ENCODE data around the gene TMEM61. TPM values are rescaled to one million over a fixed set of nuclear protein-coding genes. Genes with fewer than 3 reads are reported as not detected.

Gene TMEM61
- polyA plus RNA-seq, 1 experiment, result not detected

DNA sequence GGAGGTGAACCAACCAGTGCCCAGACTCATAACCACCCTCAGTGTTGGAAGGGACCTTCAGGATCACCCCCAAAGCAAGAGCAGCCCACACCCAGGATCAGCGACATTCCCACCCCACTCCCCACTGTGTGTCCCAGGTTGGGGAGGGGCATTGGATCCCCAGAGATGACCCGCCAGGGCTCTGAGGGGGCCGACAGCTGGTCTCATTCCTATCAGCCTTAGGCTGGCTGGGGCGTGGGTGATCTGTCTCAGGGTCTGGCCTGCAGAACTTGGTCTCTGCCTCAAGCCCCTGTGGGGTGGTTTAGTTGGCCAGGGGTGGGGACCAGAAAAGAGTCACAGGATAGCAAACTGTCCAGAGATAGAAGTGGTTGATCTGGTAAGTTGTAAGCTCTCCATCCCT is 10.5 kb downstream of the TMEM61 start:
- ChIA-PET CTCF (interaction anchor here (1.6 to 10.5 kb wide), 3 partner anchors 31 to 45 kb away, joined by 7 to 69 read pairs (median 13); no protein-coding TSS in a partner anchor), POLR2A (no interaction called here)
- H3K27me3 ChIP-seq (ENCODE audit: control insufficient read depth, insufficient read depth, low read length), result peaks cover 4% of the 10 kb centered on the region; the same call in 1 of the 2 replicates
- DNase-seq (ENCODE audit: low read depth), result no peak
- H3K4me3 ChIP-seq (ENCODE audit: low read depth, low read length), result no peak overlapping the region
- TF ChIP-seq, protein P1, sequence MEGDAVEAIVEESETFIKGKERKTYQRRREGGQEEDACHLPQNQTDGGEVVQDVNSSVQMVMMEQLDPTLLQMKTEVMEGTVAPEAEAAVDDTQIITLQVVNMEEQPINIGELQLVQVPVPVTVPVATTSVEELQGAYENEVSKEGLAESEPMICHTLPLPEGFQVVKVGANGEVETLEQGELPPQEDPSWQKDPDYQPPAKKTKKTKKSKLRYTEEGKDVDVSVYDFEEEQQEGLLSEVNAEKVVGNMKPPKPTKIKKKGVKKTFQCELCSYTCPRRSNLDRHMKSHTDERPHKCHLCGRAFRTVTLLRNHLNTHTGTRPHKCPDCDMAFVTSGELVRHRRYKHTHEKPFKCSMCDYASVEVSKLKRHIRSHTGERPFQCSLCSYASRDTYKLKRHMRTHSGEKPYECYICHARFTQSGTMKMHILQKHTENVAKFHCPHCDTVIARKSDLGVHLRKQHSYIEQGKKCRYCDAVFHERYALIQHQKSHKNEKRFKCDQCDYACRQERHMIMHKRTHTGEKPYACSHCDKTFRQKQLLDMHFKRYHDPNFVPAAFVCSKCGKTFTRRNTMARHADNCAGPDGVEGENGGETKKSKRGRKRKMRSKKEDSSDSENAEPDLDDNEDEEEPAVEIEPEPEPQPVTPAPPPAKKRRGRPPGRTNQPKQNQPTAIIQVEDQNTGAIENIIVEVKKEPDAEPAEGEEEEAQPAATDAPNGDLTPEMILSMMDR (IDR thresholded peaks at IDR 0.05; ENCODE audit: insufficient read depth, low read depth, low read length), result no peak
- H3K36me3 ChIP-seq (ENCODE audit: control insufficient read depth, insufficient read depth, low read length), result no peaks in the 10 kb centered on the region

DNA sequence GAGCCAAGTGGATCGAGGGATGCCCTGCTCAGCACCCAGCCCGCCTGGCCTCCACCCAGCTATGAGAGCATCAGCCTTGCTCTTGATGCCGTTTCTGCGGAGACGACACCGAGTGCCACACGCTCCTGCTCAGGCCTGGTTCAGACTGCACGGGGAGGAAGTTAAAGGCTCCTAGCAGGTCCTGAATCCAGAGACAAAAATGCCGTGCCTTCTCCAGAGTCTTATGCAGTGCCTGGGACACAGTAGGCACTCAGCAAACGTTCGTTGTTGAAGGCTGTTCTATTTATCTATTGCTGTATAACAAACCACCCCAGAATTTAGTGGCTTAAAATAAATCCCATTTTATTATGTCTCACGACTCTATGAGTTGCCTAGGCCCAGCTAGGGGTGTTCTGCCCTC is 11.5 kb downstream of the TMEM61 start:
- Histone ChIP-seq H3K4me3 (ENCODE audit: low read depth, low read length) (no peak overlapping the region), H3K36me3 (ENCODE audit: control insufficient read depth, insufficient read depth, low read length) (no peaks in the 10 kb centered on the region), H3K27me3 (ENCODE audit: control insufficient read depth, insufficient read depth, low read length) (peaks cover 4% of the 10 kb centered on the region; the same call in 1 of the 2 replicates)
- CTCF ChIA-PET, result interaction anchor here (0.6 to 10.5 kb wide), 4 partner anchors 30 to 609 kb away, joined by 4 to 69 read pairs (median 10); no protein-coding TSS in a partner anchor
- DNase-seq (ENCODE audit: low read depth), result no peak
- TF ChIP-seq, protein P1 (IDR thresholded peaks at IDR 0.05; ENCODE audit: insufficient read depth, low read depth, low read length), result no peak
- POLR2A ChIA-PET, result no interaction called here

- ChIA-PET CTCF (interaction anchor here (0.6 to 10.5 kb wide), 6 partner anchors 20 to 131 kb away, joined by 3 to 69 read pairs (median 6); no protein-coding TSS in a partner anchor), POLR2A (no interaction called here)
- H3K27me3 ChIP-seq (ENCODE audit: control insufficient read depth, insufficient read depth, low read length), result peaks cover 7% of the 10 kb centered on the region
- H3K4me3 ChIP-seq (ENCODE audit: low read depth, low read length), result no peak overlapping the region
- no peak for DNase-seq (ENCODE audit: low read depth)
- TF ChIP-seq, protein P1 (IDR thresholded peaks at IDR 0.05; ENCODE audit: insufficient read depth, low read depth, low read length), result no peak
- no peaks in the 10 kb centered on the region for H3K36me3 ChIP-seq (ENCODE audit: control insufficient read depth, insufficient read depth, low read length)
Measured at GRCh38 chr1:54993140-54993539, 12.7 kb downstream of the TMEM61 start.

GRCh38 chr1:54994355-54994990 is 14.0 kb downstream of the TMEM61 start:
- Histone ChIP-seq H3K4me3 (ENCODE audit: low read depth, low read length) (no peak overlapping the region), H3K27me3 (ENCODE audit: control insufficient read depth, insufficient read depth, low read length) (peaks cover 9% of the 10 kb centered on the region), H3K36me3 (ENCODE audit: control insufficient read depth, insufficient read depth, low read length) (no peaks in the 10 kb centered on the region)
- DNase-seq (ENCODE audit: low read depth), result no peak
- CTCF ChIA-PET, result interaction anchor here (1.0 to 16.5 kb wide), 6 partner anchors 9 to 59 kb away, joined by 3 to 307 read pairs (median 30); no protein-coding TSS in a partner anchor
- TF ChIP-seq, protein P1 (IDR thresholded peaks at IDR 0.05; ENCODE audit: insufficient read depth, low read depth, low read length), result no peak
- POLR2A ChIA-PET, result no interaction called here

- DNase-seq (ENCODE audit: low read depth), result no peak
- Histone ChIP-seq H3K27me3 (ENCODE audit: control insufficient read depth, insufficient read depth, low read length) (peaks cover 9% of the 10 kb centered on the region), H3K36me3 (ENCODE audit: control insufficient read depth, insufficient read depth, low read length) (no peaks in the 10 kb centered on the region), H3K4me3 (ENCODE audit: low read depth, low read length) (no peak overlapping the region)
- TF ChIP-seq, protein P1 (IDR thresholded peaks at IDR 0.05; ENCODE audit: insufficient read depth, low read depth, low read length), result no peak
- CTCF ChIA-PET, result interaction anchor here (0.9 to 16.5 kb wide), 18 partner anchors 10 to 188 kb away, joined by 3 to 307 read pairs (median 6); partner anchors contain the start of gene DHCR24
- POLR2A ChIA-PET, result no interaction called here
Measured at GRCh38 chr1:54995013-54995760, 14.8 kb downstream of the TMEM61 start.
